AG08395 (cell line): ENCODE data around the gene SLC6A8.

ENCODE experiments used
- DNase-seq: peaks from one replicate; pipeline ENCODE4 v3.0.0; 2012; ENCODE audit warnings: mixed read lengths, low spot score

SLC6A8 gene

DNA sequence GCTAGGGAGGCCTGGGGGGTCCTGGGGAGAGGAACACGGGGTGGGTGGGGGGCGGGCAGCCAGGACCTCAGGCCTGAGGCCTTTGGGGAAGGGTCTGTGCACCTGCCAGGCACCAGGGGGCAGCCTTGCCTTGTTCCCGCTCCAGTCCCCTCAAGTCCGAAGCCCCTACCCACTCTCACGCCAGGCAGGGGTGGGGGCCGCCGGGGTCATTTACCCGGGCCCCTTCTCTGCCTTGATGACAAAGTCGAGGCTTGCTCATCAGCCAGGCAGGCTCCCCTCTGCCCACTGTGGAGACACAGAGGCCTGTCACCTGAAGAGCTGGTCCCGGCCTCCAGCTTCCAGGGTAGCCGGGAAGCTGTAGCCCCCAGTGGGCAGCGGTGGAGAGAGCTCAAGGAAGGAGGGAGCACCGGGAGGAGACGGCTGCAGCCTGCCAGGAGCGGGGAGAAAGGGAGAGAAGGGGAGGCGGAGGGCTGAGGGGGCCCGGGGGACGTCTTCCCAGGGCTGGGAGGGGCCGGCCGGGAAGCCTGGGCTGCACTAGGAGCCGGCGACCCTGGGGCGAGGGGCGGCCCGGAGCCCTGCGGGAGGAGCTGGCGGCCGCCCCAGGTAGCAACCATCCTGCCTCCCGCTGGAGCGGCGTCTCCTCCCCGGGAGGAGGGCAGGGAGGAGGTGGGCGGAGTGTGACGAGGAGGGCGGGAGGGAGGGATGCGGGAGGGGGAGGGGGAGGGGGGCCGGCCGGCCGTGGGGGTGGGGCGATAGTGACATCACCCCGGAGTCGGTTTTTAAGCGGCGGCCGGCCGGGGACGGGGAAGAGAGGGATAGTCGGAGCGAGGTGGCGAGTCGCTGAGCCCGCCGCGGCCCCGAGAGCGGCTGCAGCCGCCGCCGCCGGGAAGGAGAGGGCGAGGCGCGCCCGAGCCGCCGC is at the start of gene SLC6A8:
SLC6A8 (plus strand) TSS at position 806 of the 919 bp plus-strand sequence. CDS start 649 bp downstream, outside the sequence.
- peak; percentile 78 for DNase-seq

DNA sequence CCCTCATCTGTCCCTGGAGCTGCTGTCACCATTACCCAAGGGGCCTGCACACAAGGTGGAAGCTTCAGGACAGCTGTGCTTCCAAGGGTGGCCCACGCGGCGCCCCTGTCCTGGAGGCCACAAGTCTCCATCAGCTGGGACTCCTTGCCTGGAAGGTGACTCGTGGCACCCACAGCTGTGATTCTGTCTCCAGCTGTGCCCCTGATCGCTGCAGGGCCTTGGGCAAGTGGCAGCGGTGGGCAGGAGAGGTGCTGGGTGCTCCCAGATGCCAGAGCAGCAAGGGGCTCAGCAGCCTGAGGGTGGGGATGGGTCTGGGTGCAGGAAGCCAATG is 49.7 kb upstream of the SLC6A8 start:
- DNase-seq: no peak

DNA sequence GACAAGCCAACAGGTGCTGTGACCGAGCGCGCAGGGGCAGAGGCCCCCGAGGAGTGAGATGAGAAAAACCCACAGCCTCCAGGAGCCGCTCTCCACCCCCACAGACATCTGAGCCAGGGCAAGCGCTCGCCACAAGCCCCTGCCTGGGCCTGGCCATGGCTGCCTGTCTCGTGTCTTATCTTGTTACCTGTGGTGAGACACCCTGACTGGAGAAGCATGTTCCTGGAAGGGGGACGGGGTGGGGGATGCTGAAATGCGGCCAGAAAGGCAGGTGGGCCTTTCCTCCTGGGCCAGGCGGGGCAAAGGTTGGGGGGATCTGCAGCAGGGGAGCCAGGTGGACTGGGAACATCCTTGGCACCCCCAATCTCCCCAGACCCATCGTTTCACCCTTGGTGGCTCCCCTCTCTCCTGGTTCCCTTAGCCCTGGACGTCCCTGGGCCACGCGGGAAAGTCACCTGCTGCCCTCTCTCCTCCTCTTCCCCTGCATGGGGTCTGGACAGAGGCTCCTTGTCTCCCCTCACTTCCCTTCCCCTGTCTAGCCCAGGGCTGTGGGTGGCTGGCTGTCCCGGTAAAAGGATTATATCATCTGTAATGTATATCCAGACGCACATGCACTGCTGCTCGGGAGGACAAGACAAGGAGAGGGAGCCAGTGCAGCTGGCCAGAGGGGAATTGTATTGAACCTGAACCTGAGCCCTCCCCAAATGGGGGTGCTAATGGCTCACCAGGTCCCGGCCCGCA is 49.1 kb upstream of the SLC6A8 start:
- no peak for DNase-seq

DNA sequence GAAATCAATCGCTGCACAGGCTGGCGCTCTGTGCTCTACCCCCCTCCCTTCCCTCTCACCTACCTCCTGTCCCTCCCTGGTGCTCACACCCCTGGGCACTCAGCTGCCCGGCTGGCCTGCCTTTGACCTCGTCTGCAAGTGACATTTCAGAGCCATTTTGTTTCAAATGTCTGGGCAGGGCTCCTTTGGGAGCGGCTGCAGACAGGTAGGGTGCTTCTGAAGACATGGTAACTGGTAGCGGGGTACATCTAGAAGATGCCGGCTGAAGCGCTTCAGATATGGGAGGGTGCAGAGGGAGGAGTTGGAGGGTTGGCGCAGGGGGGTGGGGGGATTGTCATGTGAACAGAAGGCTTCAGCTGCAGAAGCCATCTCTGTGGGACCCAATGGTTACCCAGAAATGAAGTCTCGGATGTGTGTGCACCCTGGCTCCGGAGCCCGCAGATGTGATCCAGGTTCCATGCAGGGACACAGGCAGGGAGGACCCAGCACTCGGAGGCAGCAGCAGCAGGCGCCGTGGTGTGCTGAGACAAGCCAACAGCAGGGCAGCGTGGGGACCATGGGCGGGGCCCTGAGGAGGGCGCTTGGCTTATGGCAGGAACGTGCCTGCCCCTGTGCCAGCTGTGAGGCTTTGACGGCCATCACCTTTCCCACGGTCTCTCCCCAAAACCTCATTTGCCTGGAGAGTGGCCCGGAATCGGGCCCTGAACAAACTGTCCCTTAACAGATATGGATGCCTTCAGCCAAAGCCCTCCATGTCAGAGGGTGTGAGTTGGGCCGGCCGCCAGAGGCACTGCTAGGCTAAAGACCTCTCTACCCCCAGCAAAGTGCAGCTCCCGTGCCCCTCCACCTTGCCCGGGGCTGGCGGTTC is 48.3 kb upstream of the SLC6A8 start:
- no peak for DNase-seq

DNA sequence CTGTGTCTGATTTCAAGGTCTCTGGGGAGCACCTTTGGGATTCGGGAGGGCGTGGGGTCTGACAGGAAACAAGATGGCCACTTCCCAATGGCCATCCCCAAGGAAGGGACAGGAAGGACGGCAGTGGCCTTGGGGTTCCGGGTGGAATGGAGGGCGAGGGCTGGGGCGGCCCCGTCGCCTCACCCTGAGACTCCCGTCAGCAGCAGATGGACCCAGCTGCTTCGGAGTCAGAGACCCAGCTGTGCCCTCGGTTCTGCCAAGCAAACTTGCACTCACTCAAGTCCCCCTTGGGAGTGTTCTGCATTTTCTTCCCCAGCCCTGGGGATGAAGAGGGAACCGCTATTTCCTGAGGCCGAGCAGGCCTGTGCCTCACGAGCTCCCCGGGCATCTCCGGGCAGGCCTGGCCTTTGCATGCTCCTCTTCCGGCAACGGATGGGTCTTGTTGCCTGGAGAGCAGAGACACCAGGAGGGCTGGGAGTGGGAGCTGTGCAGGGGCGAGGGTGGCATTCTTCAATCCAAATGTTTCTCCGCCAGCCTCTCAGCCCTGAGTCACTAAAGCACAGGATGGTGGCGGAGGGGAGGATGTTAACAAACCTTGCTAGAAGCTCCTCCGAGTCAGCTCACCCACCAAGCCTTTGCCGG is 47.6 kb upstream of the SLC6A8 start:
- DNase-seq: no peak

DNA sequence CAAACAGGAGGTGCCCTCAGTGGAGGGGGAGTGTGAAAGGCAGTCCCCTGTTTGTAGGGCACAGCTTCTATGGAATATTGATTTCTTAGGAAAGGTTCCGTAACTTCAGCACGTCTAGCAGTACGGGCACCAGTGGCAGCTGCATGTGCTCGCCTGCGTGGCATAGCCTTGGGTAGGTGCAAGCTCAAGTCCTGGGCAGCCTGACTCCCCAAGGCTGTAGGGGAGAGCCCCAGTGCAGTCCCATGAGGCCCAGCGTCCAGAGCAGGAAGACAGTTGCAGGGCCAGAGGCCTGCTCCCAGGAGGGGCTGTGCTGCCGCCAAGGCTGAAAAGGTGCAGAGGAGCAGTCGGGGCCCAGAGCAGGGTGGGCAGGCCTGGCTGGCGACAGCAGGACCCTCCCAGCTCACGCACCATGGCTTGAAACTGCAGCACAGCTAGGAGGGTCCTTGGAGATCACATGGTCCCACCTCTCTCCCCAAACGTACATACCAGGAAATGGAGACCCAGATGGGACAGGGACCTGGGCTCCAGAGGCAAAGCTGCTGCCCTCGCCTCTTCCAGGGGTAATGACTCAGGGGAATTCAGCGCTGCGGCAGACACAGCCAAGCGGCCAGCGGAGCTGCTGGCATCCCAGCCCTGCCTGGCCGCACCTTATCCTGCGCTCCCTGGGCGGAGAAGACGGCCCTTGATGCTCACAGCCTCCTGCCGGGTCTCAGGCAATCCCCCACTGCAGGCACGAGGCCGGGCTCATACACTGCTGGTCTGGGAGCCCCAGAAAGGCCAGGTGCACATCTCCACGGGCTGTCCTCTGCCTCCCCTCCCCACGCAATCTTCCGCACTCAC is 46.8 kb upstream of the SLC6A8 start:
- DNase-seq: no peak

DNA sequence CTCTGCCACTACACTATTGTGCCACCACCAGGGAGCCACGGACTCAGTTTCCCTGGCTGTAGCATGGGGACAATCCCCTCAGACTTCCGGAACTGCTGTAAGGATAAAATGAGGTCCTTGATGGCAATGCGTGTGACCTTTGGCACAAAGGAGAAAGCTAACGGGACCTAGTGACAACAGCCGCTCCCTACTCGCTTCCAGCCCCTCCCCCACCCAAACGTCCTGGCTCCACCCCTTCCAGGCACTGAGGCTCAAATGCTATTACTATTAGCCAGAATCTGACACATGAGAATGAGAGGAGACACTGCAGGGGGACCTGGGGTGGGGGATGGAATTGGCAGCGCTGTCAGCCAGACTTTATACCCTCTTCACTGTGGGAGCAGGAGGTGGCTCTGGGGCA is 46.1 kb upstream of the SLC6A8 start:
- no peak for DNase-seq

DNA sequence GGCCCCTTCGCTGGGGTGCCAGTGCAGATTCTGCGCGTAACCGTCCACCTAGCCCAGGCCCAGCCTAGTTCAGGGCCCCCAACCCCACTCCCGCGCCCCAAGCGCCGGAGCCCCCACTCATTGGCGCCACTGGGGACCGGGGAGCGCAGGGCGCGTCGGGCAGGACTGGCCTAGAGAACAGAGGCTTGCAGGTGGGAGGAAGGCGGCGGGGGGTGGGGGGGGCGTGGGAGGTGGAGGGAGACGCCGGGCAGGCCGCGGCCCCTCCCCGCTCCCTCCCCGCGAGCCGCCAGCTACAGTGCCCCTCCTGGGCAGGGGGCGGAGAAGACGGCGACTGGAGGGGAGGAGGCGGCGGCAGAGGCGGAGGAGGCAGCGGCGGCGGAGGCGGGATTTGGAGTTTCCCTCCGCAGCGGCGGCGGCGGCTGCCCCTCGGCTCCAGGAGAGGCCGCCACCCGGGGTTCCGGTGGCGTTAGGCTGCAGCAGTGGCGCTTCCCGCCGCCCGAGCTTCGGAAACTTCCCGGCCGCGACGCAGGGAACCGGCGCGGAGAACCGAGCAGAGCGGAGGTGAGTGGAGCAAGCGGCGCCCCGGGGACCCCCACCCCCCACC is 45.6 kb upstream of the SLC6A8 start:
- DNase-seq: no peak

DNA sequence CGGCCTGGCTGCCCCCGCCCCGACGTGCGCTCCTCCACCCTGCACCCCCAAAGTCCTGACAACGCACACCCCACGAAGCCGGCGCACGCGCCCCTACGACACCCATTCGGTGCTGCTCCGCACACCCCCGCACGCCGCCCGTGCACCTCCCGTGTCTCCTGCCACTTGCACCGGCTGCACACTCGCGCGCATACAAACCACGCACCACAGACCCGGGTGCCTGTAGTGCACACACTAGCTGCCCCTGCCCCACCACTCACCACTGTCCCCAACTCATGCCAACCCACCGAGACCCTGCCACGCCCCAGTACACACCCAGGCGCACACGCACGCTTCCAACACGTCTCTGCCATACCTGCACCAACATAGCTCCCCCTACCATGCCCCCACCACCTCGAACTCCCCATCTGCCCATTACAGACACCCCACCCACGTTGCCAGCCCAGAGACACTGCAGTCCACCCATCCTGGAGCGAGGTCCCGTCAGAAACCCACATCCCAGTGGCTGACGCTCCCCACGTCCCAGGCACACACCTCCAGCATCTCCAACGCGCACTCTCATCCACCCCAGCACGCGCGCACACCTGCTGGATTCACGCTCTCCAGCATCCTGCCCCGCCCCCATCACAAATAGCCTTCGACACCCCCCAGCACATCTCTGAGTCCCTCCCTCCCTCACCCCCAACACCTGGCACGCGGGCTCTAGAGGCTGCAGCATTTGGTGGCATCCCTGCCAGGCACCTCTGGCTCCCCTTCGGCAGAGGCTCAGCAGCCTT is 44.9 kb upstream of the SLC6A8 start:
- no peak for DNase-seq

DNA sequence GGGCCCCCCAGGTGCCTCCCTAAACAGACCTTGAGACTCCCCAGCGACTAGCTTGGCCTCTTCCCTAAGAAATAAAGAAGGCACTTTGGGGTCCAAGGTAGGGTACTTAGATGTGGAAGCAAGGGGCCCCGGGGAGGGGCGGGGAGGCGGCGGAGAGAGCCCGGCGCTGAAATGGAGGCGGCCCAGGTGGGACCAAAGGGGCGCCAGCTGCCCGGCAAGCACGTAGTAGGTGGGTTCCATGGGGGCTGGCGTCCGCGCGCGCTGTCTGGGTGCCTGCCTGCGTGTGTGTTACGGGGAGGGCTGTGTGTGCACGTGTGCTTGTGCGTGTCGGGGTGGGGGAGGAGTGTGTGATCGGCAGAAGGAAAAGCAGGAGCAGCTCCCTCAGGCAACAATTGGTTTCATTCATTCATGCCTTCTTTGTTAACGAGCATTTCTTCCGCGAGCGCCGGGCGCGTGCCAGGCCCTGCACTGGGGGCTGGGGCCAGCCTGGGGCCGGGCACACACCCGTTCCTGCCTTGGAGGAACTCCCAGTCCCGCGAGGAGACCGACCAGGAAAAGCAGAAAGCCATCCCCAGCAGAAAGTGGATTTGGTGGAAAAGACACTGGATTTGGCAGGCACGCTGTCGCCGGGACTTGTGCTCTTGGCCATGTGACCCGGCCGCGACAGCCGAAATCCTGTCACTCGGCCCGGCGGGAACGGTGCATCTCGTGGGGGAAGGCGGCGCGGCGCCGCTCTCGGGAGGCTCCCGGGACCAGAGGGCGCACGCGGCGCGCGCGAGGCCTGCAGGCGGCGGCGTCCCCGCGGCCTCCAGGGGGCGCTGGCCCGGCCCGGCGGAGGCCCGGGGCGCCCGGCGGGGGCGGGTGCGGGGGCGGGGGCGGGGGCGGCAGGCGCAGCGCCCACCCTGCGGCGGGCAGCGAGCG is 44.0 kb upstream of the SLC6A8 start:
- no peak for DNase-seq

DNA sequence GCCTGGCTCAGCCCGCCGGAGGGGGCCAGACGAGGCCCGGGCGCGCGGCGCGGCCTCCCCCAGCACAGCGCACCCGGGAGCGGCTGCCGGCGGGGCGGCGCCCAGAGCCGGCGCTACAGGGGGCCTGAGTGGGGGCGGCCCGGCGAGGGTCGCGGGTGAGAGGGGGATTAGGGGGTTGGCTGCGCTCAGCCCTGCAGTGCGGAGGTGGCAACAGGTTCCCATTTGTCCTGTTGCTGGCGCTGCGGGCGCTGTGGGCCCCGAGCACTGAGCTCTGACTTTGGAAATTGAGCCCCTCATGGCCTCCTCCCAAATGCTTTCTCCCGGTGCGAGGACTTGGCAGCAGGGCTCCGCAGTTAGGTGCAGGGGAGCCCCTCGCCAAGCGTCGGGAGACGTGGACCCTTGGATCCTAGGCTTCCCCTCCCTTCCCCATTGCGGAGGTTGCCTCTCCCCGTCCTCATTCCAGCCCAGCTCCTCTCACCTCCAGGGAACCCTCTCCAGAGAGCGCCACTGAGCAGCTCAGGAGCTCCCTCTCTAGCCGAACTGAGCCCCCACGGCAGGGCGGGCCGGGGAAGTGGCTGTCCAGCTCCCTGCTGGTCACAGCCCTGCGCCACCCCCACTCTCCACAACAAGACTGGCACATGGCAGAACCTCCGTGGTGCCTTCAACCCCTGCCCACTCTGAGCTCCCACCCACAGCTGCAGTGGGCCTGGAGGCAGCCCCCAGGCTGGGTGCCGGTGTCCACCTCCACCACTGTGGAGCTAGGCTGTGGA is 43.2 kb upstream of the SLC6A8 start:
- no peak for DNase-seq

DNA sequence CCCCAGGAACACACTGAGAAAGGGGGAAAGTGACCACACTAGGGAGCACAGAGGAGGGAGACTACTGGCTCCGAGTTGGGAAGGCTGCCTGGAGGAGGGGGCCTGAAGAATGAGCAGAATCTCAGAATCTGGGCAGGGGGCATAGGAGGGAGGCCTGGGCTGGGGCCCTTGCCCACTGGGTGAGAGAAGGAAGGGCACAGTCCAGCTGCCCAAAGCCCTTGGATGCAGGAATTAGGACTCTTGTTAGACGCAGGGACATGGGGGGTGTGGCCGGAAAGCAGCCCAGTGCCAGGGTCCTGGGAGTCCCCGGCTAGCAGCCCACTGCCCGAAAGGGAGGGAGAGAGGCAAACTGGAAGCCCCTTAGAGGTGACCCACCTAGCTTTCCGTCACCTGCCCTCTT is 42.6 kb upstream of the SLC6A8 start:
- no peak for DNase-seq

DNA sequence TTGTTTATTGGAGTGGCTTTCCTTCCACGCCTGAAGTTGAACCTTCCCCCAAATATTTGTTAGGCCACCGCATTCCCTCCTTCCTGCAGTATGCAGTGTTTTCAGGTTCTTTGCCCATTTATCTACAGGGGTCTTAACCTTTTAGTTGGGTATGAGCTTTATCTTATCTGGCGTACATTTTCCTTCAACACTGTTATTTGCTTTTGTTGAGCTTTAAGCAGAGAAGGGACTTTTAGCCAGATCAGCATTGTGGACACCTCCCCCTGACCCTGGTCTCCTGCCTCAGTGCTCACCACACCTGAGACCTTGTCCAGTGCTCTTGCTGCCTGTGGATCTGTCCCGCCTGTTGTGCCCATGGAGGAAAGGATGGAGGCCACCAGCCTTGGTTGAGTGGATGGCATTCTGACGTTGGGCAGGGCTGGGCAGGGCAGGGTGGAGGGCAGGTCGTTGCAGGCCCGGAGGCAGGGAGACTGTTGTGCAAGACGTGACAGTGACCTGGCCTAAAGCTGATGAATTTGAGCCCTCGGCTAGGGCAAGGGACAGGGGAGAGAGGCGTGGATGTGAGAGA is 41.7 kb upstream of the SLC6A8 start:
- DNase-seq: no peak

DNA sequence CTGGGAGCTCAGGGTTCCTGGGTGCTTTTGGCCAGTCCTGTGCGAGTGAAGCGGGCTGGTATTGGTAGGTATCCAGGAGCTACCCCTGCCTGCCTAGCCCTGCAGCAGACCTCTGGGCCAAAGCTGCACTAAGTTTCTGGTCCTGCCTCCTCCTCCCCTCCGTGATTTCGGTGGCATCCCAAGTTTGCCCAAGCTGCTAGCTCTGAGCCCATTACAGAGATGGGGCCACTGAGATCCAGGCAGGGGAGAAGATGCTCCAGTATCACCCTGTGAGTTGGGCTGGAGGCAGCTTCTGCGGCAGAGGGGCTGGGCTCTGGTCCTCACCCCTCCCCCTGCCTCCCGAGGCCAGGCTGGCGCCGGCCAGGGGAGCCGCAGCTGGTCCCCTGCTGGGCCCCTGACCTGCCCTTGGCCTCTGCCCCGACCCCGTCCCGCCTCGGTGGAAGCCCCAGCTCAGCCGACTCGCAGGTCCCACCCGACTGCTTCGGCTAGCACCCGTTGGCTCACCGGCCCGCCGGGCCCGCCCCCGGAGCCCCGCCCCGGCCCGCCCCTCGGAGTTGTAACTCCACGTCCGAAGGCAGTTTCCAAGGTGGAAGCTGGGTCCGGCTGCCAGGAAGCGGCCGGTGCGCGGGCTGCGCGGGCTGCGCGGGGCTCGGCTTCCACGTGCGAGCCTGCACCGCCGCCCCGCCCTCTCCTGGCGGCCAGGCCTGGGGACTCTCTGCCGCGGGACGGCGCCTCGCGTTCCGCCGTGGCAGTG is 40.9 kb upstream of the SLC6A8 start, which contains the start of gene DUSP9:
DUSP9 (plus strand) TSS at position 584 of the 754 bp plus-strand sequence. CDS start 751 bp downstream, outside the sequence.
- peak; percentile 30 for DNase-seq

DNA sequence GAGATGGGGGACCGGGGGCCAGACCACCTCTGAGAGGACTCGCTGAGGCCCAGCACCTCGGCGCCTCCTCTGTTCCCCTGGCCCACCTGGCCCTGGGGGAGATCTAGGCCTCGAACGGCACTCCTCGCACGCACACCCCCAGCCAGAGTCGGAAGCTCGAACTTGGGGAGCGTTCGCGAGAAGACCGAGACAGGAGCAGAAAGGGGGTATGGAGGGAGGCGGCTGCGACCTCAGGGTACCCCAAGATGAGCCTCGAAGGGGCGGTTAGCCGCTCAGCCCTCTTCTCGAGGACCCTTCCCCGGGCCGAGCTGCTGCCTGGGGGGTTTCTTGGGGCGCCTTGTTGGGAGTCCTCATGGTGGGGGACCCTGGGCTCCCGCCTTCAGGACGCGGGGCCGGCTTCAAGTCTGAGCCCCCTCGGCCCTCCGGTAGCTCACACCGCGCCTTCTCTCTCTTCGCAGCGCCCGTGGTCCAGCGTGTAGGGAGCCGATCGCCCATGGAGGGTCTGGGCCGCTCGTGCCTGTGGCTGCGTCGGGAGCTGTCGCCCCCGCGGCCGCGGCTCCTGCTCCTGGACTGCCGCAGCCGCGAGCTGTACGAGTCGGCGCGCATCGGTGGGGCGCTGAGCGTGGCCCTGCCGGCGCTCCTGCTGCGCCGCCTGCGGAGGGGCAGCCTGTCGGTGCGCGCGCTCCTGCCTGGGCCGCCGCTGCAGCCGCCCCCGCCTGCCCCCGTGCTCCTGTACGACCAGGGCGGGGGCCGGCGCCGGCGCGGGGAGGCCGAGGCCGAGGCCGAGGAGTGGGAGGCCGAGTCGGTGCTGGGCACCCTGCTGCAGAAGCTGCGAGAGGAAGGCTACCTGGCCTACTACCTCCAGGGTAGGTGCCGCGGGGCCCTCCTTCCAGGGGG is 40.0 kb upstream of the SLC6A8 start:
- no peak for DNase-seq
